Hematopoietic multipotent progenitor cell treated with erythropoietin and hydrocortisone succinate and interleukin-3 and kit ligand, for 4 days (in vitro differentiated cells): ENCODE results near the gene AASDHPPT.
"Not testable (repeated sequence)": the region's sequence is repeated elsewhere in the genome, so short reads cannot be mapped to it uniquely, and the experiment has no call there.

Experiments
- DNase-seq: peaks from one replicate; pipeline ENCODE4 v3.0.0-alpha.2; 2015

AASDHPPT gene, protein sequence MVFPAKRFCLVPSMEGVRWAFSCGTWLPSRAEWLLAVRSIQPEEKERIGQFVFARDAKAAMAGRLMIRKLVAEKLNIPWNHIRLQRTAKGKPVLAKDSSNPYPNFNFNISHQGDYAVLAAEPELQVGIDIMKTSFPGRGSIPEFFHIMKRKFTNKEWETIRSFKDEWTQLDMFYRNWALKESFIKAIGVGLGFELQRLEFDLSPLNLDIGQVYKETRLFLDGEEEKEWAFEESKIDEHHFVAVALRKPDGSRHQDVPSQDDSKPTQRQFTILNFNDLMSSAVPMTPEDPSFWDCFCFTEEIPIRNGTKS

DNA sequence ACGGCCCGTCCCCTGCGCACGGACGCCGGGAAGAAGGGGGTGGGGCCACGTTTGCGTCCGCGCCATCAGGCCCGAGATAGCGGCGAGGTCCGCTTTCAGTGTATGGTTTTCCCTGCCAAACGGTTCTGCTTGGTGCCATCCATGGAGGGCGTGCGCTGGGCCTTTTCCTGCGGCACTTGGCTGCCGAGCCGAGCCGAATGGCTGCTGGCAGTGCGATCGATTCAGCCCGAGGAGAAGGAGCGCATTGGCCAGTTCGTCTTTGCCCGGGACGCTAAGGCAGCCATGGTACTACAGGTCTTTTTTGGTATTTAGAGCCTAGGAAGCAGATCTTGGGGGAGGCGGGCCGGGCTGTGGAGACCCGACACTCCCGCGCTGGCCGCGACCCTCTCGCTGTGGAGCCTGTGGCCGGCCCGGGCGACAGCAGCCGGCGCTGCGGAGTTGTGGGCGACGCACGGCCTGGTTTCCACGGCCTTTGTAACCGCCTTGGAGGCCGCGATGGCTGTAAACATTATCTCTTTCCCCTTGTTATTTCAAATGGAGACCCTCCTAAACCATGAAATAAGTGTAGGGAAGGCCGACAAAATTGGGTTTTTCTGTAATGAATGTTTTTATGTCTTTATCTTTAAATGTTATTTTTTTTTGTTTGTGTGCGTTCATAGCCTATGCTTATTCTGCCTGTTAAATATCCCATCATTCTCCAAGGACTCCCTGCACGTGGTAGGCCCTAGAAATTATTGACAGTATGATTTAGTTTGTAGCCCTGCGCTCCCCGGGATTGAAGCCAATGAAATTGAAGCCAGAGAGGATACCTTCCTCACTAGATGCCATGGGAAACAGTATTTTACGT lies at the start of gene AASDHPPT:
Gene AASDHPPT, plus strand, starts transcription at position 54 of the 847 bp plus-strand sequence. Its CDS starts 49 bp downstream, at position 103.
- DNase-seq, result peak; percentile 61

DNA sequence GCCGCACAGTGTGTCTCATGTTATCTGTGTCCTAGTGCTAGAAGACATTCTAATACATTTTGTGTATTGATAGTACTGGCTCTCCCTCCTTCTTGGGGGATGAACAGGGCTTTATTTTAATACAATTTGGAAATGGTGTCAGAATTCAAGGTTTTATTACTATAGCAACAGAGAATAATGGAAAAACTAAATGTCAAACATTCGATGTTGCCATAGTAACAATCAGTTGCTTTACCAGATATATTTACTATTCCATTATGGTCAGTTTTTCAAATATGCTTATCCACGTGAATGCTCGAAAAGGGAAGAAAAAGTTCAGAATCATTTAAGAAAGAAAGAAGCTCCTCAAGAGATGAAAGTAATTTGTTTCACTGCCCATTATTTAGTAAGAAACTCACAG lies 46.9 kb upstream of the AASDHPPT start:
- no peak for DNase-seq

DNA sequence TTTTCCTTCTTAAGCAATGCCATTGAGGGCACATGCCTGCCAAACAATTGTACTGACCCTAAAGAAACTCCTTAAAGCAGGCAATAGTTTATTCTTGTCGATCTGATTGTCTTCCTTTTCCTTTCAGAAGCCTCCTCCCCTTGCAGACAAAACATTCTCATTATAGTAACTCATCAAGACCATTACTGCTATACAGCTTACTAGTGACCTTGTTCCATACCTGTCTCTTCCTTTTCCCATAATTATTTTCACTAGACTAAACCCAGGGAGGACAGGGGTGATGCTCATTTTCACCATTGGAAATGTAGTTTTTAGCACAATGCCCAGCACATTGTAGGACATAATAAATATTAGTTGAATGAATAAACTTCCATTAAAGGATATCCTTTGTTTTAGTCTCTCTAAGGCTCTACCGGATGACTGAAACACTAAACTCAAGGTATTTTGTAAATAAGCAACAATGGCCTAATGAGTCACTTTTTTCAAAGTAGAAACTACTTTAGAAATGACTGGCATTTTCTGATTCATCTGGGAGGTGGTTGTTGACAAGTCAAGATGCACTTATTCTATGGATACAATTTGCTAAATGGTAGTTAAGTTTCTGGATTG lies 46.2 kb upstream of the AASDHPPT start:
- DNase-seq, result no peak

DNA sequence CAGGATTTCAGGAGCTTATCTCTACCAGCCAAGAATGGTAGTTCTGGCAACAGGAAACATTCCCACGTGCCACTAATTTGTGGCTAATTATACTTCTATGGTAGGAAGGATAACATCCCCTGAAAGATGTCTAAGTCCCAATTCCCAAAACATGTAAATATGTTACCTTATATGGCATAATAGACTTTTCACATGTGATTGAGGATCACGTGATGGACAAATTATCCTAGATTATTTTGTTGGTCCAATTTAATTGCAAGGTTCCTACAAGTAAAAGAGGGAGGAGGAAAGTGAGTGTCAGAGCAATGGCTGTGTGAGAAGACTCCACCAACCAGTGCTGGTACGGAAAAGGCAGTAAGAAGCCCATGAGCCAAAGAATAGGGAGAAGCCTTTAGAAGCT lies 45.5 kb upstream of the AASDHPPT start:
- no peak for DNase-seq

DNA sequence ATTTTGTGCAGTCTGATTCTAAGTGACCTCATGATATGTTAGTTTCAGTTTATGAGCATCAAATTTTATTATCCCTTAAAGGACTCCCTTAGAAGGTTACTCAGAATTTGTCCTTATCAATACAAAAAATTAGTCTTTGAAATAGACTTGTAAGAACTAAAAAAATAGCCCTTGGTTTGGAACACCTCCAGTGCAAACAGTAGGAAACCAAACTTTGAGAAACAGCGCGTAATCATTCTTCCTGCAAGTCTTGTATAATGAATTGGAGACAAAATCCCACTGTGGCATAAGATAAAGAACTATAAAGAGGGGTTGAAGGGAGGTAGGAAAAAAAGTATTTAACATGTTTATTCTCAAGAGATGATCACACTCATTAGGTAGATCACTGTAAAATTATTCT lies 44.6 kb upstream of the AASDHPPT start:
- DNase-seq, result no peak

DNA sequence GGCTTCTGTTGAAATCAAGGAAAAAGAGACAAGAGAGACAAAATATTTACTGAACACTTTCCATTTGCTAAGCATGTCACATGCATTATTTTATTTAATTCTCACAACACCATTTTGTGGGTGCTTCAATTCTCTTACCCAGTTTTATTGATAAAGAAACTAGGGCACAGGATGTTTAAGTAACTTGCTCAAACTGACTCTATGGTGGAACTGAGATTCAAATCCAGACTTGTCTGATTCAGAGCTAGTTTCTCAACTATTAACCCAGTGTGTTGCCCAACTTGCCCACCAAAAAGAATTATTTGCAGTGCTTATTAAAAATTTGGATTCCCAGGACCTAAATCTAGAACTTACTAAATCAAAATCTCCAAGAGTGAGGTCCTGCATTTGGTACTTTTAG lies 33.9 kb upstream of the AASDHPPT start:
- DNase-seq, result no peak

DNA sequence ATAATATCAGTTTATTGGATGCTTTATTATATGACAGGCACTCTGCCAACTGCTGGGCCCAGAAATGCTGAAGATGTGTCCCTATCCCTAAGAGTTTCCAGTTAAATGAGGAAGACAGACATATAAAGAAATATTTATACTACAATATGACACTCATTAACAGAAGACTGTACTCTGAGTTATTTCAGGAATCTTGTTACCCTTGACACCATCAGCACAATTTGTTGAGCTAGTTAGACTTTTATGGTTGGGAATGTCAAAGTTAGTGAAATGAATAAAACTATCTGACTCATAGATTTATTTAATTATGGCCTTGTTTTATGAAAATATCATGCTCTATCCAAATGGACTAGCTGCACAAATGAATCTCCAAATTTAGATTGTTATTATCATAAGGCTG lies 29.8 kb upstream of the AASDHPPT start:
- DNase-seq, result no peak

DNA sequence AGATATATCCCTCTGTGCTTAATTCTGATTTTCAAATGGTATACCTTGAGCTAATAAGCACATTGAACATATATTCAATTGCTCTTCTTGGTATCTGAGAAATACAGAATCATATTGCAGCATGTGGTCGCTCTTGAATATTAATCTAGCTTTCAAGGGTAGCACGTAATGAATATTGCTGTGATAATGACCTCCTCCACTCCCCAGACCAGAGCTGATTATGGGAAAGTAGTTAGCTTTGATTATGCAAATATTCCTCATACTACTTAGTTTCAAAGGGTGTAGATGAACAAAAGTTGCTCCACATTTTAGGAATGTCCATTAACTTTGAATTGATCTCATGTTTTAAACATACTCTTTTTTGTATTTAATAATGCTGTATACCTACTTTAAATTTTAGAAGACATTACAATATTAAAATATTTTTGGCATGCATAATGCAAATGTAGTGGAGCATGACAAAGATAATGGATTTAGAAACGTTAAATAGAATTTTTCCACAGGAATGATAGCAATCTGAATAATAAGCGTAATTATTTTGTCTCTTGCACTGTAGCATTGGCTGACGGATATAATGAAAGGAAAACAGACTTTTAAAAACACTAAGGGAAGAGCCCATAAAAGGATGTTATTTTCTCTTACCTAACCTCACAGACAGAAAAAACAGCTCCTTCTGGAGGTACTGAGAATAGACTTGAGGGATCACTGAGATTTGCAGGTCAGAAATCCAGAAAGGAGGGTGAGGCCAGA lies 27.6 kb upstream of the AASDHPPT start:
- DNase-seq, result no peak

DNA sequence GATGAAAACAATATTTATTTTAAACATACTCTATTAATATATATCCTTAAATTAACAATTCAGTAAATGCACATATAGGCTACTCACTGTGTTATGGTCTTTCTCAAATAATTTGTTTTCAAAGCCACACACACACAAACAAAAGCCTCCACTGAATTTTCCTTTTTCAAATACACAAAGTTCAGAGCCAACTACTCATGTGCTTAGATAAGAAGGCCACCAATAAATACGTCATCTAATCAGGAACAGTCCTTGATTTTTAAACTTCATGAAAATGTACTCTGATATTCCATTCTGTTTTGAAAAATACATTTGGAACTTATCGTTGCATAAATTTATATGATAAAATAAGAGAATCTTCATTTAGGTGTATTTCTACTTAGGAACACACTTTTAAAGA lies 26.4 kb upstream of the AASDHPPT start:
- no peak for DNase-seq

DNA sequence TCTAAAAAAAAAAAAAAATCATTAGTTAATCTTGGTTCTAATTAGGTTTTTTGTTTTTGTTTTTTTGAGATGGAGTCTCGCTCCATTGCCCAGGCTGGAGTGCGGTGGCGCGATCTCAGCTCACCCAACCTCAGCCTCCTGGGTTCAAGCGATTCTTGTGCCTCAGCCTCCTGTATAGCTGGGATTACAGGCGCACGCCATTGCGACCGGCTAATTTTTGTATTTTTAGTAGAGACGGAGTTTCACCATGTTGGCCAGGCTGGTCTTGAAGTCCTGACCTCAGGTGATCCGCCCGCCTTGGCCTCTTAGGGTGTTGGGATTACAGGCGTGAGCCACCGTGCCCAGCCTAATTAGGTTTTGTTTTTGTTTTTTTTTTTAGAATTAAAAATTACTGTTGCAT lies 19.1 kb upstream of the AASDHPPT start:
- not testable (repeated sequence) for DNase-seq

DNA sequence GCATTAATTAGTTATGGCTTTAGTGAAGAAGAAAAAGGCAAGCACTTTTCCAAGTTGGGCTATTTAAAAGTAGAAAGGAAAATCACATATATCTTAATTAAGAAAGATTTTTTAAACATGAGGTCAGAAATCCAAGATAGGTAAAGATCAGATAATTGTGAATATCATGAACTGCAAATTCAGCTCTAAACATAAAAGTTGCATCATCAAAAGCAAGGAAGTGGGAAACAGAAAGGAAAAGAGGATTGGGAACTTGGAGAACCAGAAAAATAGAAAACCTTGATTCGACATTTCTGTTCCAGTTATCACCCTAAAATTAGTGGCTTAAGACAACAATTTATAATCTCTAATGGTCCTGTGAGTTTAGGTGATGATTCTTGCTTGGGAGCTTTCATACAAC lies 17.8 kb upstream of the AASDHPPT start:
- no peak for DNase-seq

DNA sequence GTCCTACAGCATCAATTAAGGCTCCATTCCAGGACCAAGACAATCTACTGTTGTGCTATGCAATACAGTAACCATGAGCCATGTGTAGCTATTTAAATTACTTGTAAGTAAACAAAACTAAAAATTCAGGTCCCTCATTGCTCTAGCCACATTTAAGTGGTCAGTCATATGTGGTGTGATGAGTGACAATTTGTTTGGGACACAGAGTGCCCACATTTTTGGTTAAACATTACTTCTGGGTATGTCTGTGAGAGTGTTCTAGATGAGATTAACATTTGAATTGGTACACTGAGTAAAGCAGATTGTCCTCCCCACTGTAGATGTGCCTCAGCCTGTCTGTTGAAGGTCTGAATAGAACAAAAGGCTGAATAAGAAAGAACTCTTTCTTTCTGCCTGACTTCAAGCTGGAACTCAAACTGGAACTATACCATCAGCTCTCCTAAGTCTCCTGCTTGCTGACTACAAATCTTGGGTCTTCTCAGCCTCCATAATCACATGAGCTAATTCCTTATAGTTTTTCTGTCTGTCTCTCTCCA lies 16.1 kb upstream of the AASDHPPT start:
- DNase-seq, result no peak

DNA sequence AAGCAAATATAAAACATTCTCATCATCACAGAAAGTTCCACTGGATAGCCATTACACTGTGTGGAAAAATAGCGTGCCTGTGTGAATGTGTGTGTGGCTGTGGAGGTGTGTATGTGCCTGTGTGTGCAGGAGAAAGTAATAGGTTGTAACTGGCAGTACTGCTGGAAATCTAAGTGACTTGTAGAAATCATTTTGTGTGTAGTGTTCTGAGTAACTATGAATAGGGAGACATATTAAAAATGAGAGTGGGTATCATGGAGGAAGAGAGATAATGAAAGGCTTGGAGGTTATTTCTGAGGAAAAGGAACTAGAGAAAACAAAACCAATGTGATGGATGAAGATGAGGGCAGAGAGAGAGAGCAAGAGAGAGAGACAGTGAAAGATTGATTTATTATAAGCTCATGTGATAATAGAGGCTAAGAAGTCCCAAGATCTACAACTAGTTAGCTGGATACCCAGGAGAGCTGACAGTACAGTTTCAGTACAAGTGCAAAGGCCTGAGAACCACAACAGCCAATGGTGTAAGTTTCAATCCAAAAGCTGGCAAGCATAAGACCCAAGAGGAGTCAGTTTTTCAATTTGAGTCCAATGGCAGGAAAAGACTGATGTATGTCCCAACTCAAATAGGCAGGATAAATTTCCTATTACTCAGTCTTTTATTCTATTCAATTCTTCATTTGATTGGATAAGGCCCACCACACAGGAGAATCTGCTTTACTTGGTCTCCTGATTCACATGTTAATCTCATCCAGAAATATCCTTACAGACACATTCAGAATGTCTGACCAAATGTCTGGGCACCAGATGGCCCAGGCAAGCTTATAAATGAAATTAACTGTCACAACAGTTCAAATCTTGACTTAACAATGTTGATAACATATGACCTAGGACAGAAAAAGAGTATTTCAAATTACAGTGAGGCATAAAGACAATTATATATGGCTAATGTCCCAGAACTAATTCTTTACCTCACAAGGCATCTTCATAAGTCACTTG lies 15.2 kb upstream of the AASDHPPT start:
- DNase-seq, result no peak

DNA sequence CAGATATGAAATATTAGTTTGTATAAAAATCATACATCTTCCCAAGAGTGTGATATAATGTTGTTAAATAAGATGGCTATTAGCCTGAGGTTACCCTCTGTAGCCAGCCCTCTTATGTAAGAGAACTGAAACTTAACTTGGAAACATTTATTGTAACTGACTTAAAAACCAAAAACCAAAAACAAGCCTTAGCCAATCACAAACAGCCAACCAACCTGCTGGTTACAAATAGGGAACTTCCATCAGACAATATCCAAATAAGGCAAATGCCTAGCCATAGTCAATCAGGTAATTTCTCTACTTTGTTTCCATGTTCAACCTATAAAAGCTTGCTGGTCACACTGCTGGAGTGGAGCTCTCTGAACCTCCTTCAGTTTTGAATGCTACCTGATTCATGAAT lies 14.5 kb upstream of the AASDHPPT start:
- no peak for DNase-seq

DNA sequence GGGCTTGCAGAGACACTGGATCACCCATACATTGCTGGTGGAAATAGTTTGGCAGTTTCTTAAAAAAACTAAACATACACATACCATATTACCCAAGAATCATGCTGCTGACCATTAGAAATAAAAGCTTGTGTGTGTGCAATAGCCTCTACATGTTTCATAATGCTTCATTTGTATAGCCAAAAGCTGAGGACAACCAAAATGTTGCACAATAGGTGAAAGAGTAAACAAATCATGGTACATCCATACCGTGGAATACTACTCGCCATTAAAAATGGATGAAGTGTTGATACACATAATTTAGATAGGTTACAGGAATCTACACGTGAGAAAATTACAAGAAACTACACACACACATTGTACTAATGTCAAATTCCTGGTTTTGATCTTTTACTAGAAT lies 6.9 kb upstream of the AASDHPPT start:
- no peak for DNase-seq

DNA sequence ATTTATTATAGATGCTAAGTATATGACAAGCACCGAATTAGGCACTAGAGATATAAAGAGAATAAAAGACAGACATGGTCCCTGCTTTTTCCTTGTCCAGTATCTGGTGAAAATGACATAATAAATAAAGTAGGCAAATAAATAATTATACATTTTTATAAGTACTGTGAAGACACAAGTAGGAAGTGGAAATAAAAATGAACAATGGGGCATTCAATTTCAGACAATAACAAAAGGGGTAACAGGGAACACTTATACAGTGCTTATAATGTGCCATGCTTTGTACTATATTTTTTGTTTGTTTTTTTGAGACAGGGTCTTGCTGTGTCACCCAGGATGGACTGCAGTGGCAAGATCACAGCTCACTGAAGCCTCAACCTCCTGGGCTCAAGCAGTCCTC lies 4.7 kb upstream of the AASDHPPT start:
- DNase-seq, result no peak

DNA sequence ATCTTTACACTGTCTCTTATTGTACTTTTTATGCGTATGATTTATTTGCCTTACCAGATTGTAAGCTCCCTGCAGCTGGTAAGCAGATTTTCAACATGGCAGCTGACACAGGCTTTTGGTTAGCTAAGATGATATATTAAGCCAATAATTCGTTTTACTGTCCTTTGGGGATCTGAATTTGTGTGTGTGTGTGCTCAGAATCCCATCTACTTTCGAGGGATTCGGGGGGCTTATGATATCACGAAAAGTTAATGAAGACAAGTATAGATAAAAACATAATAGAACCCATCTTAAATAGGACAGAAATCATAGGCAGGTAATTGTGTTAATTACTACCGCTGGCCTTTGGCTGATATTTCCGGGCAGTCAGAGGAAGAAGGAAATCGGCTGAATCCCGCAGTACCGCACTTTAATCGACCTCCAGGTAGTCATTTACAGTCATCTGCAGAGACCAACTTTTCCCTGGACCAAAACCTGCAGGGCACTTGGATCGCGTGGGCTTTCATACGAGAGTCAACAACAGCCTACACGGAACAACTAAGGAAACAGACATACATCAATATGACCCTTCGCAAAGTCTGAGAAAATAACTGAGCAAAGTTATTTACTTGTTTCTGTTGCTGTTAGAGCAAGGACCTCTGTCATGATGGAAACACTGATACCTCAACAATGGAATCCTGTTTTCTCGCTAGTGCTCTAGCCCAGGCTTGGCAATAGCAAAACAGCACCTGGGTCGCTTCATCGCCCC lies 1.1 kb upstream of the AASDHPPT start:
- DNase-seq, result no peak

DNA sequence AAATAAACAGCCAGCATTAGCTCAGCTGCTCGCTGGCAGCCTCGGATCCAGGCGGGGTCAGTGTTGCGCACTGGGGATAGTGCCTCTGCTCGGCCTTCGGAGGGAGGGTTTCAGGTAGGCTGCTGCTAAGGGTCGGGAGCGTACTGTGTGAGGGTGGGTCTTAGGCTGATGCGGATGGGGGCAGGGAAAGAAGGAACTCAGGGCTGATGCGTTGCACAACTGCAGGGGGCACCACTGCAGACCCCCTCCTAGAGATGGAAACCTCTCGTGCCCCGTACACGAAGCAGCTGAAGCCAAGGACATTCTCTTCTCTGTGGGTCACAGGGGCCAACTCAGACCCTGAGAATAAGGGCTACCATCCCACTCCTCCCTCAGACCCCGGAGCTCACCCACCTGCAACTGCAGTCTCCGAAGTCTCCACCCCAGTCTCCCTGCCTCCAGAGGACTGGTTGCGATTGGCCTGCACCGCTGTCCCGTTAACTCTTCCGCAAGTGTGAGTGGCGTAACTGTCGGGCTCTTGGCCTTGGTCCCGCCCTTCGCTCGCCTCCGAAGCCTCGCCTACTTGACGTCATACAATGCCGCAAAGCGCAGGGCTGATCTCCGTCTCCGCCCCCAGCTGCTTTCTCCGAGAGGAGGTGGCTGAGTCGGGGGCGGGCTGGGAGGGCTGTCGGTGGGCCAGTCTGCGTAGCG lies 398 bp upstream of the AASDHPPT start, which contains the start of gene KBTBD3:
Gene KBTBD3, minus strand, starts transcription at position 429 of the 690 bp plus-strand sequence. CDS start 18,250 bp downstream, outside the sequence.
- DNase-seq, result peak; percentile 100

DNA sequence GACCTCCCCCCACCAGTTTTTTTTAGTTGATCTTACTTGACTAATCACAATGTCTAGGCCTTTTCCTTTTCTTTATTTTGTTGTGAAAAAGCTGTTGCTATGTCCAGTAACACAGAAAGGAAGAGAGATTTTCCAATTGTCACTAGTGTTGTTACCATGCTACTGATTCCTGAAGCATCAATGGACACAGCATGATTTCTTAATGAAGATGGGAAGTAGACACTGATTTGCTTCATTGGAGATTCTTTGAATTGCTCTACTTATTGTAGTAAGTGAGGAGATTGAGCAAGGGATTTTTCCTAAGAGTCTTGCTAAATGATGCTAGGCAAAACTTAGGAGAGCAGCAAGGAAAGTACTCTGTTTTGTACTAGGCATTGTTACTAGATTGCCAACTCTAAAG lies 4.6 kb downstream of the AASDHPPT start:
- DNase-seq, result no peak

DNA sequence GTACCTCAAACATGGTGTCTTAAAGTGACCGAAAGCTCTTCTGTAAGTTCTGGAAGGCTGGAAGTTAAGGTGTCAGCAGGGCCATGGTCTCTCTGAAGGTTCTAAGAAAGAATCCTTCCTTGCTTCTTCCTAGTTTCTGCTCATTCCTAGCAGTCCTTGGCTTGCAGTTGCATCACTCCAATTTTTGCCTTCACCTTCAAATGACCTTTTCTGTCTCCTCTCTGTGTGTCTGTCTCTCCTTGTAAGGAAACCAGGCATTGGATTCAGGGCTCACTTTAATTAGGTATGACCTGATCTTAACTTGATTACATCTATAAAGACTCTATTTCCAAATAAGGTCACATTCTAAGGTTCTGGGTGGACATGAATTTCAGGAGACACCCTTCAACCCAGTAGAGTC lies 8.7 kb downstream of the AASDHPPT start:
- no peak for DNase-seq
